Vagina (tissue), 2 donors: Measurements from ENCODE around the gene TMTC1. TPM values are rescaled to one million over a fixed set of nuclear protein-coding genes. Genes with fewer than 3 reads are reported as not detected.

Source experiments
- DNase-seq, 2 donors: peaks; one replicate each; pipeline ENCODE4 v3.0.0-alpha.2; 2017; ENCODE audit errors: extremely low spot score in 2 of 2
- H3K27ac ChIP-seq: fragments of 200-600 bp; sonication (generic); one replicate; pipeline ENCODE4 v1.5.1; 2019
- H3K27me3 ChIP-seq: fragments of 200-600 bp; sonication (generic); one replicate; pipeline ENCODE4 v1.5.1; 2019
- H3K36me3 ChIP-seq, 2 donors: fragments of 200-600 bp; sonication (generic); one replicate each; pipeline ENCODE4 v1.5.1; 2017 to 2019
- H3K4me1 ChIP-seq: fragments of 200-600 bp; sonication (generic); one replicate; pipeline ENCODE4 v1.5.1; 2019
- H3K4me3 ChIP-seq, 2 donors: fragments of 200-600 bp; sonication (generic); 1 replicate in 1 of 2; 2 replicates in 1 of 2; pipeline ENCODE4 v1.5.1; 2016 to 2019
- H3K9me3 ChIP-seq: fragments of 200-600 bp; sonication (generic); one replicate; pipeline ENCODE4 v1.5.1; 2019
- CTCF ChIP-seq, 3 experiments: fragments of 450-650 bp in 2 of 3; fragments of 200-600 bp in 1 of 3; sonication (generic) in 1 of 3; IDR thresholded peaks; one replicate each; pipeline ENCODE4 v1.5.1; 2017 to 2019; ENCODE audit warnings: antibody characterized with exemption in 3 of 3, mild to moderate bottlenecking in 2 of 3, moderate library complexity in 2 of 3
- POLR2A ChIP-seq, 2 donors: fragments of 450-650 bp; IDR thresholded peaks; one replicate each; pipeline ENCODE4 v1.6.1; 2017; ENCODE audit warnings: antibody characterized with exemption in 2 of 2, mild to moderate bottlenecking in 2 of 2, moderate library complexity in 2 of 2
- POLR2AphosphoS5 ChIP-seq, 2 donors: sonication (generic); formaldehyde crosslinking; IDR thresholded peaks; one replicate each; pipeline ENCODE4 v1.9.0; 2017; ENCODE audit warnings: antibody characterized with exemption in 2 of 2, mild to moderate bottlenecking in 2 of 2, low read depth in 1 of 2; ENCODE audit not compliant: insufficient read depth in 1 of 2
- intact Hi-C: fragments of 100-400 bp; cut with DNase I; formaldehyde crosslinking; loops from one replicate; pipeline ENCODE4 v1.15.1; 2023
- total RNA-seq: library from RNA; depleted of rRNA; stranded (reverse); fragments of >200 nt; gene quantifications from one replicate; pipeline ENCODE4 v1.2.3, GENCODE V29; 2016

The TMTC1 gene
- total RNA-seq, 1 donor from 2014 or later: 63.8 TPM

GRCh38 chr12:29543036-29543435, 240.7 kb downstream of the TMTC1 start:
- intact Hi-C loops: no loop called here
- Histone ChIP-seq H3K4me1 (peaks cover 32% of the 10 kb centered on the region), H3K36me3 (no peaks in the 10 kb centered on the region), H3K27ac (peak overlapping the region; percentile 48), H3K27me3 (no peaks in the 10 kb centered on the region), H3K4me3 (peak overlapping the region; percentile 6 to 28), H3K9me3 (no peaks in the 10 kb centered on the region)
- TF ChIP-seq POLR2AphosphoS5 (IDR thresholded peaks at IDR 0.05; ENCODE audit: insufficient read depth in 1 of 2, low read depth in 1 of 2) (peak in 1 of 2 donors; percentile 21), POLR2A (IDR thresholded peaks at IDR 0.05) (no peak)
- no peak for DNase-seq

GRCh38 chr12:29537298-29537697, 246.4 kb downstream of the TMTC1 start:
- H3K9me3 ChIP-seq: no peaks in the 10 kb centered on the region
- H3K27ac ChIP-seq: no peak overlapping the region
- no peak for DNase-seq
- no peaks in the 10 kb centered on the region for H3K27me3 ChIP-seq
- no peaks in the 10 kb centered on the region for H3K36me3 ChIP-seq
- H3K4me3 ChIP-seq: no peak overlapping the region
- H3K4me1 ChIP-seq: peaks cover under 1% of the 10 kb centered on the region
- TF ChIP-seq POLR2A (IDR thresholded peaks at IDR 0.05): no peak
- no peak for TF ChIP-seq CTCF (IDR thresholded peaks at IDR 0.05)
- TF ChIP-seq POLR2AphosphoS5 (IDR thresholded peaks at IDR 0.05; ENCODE audit: insufficient read depth in 1 of 2, low read depth in 1 of 2): no peak
- intact Hi-C loops: no loop called here

GRCh38 chr12:29534935-29535334, 248.8 kb downstream of the TMTC1 start:
- intact Hi-C loops: no loop called here
- no peak for DNase-seq
- Histone ChIP-seq H3K4me1 (no peaks in the 10 kb centered on the region), H3K4me3 (no peak overlapping the region), H3K36me3 (no peaks in the 10 kb centered on the region), H3K9me3 (no peaks in the 10 kb centered on the region), H3K27ac (no peak overlapping the region), H3K27me3 (no peaks in the 10 kb centered on the region)
- TF ChIP-seq POLR2A (IDR thresholded peaks at IDR 0.05): no peak
- TF ChIP-seq CTCF (IDR thresholded peaks at IDR 0.05): no peak
- TF ChIP-seq POLR2AphosphoS5 (IDR thresholded peaks at IDR 0.05; ENCODE audit: insufficient read depth in 1 of 2, low read depth in 1 of 2): no peak

- no peak for TF ChIP-seq POLR2AphosphoS5 (IDR thresholded peaks at IDR 0.05; ENCODE audit: insufficient read depth in 1 of 2, low read depth in 1 of 2)
- no peak for TF ChIP-seq POLR2A (IDR thresholded peaks at IDR 0.05)
- no peak for TF ChIP-seq CTCF (IDR thresholded peaks at IDR 0.05)
Observed at GRCh38 chr12:29533815-29534489, 249.8 kb downstream of the TMTC1 start.

GRCh38 chr12:29531471-29531870, 252.3 kb downstream of the TMTC1 start:
- TF ChIP-seq CTCF (IDR thresholded peaks at IDR 0.05): no peak
- TF ChIP-seq POLR2AphosphoS5 (IDR thresholded peaks at IDR 0.05; ENCODE audit: insufficient read depth in 1 of 2, low read depth in 1 of 2): no peak
- TF ChIP-seq POLR2A (IDR thresholded peaks at IDR 0.05): no peak
- H3K9me3 ChIP-seq: no peaks in the 10 kb centered on the region
- intact Hi-C loops: no loop called here
- no peak for DNase-seq
- H3K27ac ChIP-seq: no peak overlapping the region
- H3K4me3 ChIP-seq: no peak overlapping the region
- no peaks in the 10 kb centered on the region for H3K4me1 ChIP-seq
- H3K36me3 ChIP-seq: no peaks in the 10 kb centered on the region
- H3K27me3 ChIP-seq: no peaks in the 10 kb centered on the region

More at GRCh38 chr12:29533815-29534489, 249.8 kb downstream of the TMTC1 start:
- Histone ChIP-seq H3K9me3 (no peaks in the 10 kb centered on the region), H3K4me1 (no peaks in the 10 kb centered on the region), H3K4me3 (no peak overlapping the region), H3K36me3 (no peaks in the 10 kb centered on the region), H3K27ac (no peak overlapping the region), H3K27me3 (no peaks in the 10 kb centered on the region)
- no peak for DNase-seq
- intact Hi-C loops: no loop called here
